Endothelial cell of umbilical vein (primary cell): ENCODE data around the gene CHKB. TPM values are rescaled to one million over a fixed set of nuclear protein-coding genes. Genes with fewer than 3 reads are reported as not detected.
A peak's percentile ranks its signal among the peaks of the same experiment; 100 is the strongest.

ENCODE experiments used
- BruUV-seq: library from RNA; stranded (reverse); fragments of 400-500 nt; replicated peaks from 2 replicates; lab custom pipeline; 2021; lab: Mats Ljungman, UMichigan
- CTCF ChIA-PET: fragments of 300-600, 350-600 bp; sonication (Branson Sonifier 250); formaldehyde crosslinking; loops from one replicate; lab custom pipeline; 2021; ENCODE audit warnings: antibody characterized with exemption, inconsistent platforms; lab: Charles Lee
- POLR2A ChIA-PET: fragments of 300-600, 350-600 bp; sonication (Branson Sonifier 250); formaldehyde crosslinking; loops from one replicate; lab custom pipeline; 2021; ENCODE audit warnings: antibody characterized with exemption, inconsistent platforms; lab: Charles Lee
- DNase-seq: peaks from one replicate; pipeline ENCODE4 v3.0.0-alpha.2; 2011; ENCODE audit warnings: low read depth, low spot score
- FAIRE-seq: peaks from 2 replicates; lab custom pipeline; 2011; peaks lifted over from hg19 to GRCh38; lab: Jason Lieb, UNC
- H2AFZ ChIP-seq: 2 replicates; pipeline ENCODE4 v1.6.0; 2012; ENCODE audit warnings: low read depth, low read length, control low read depth, inconsistent platforms
- H3K27ac ChIP-seq: 2 replicates; pipeline ENCODE4 v1.5.1; 2011; ENCODE audit warnings: low read depth, mild to moderate bottlenecking, control low read depth, low read length, moderate library complexity; ENCODE audit not compliant: insufficient read depth
- H3K27me3 ChIP-seq, 2 experiments: 2 replicates each; pipeline versions ENCODE4 v1.6.0 to v1.6.1; 2011; ENCODE audit warnings: low read length in 2 of 2, mixed read lengths in 1 of 2; ENCODE audit not compliant: control insufficient read depth in 2 of 2, insufficient read depth in 2 of 2
- H3K36me3 ChIP-seq, 2 experiments: 2 replicates in 1 of 2; 3 replicates in 1 of 2; pipeline ENCODE4 v1.5.1; 2011; ENCODE audit warnings: low read length in 2 of 2, mild to moderate bottlenecking in 1 of 2, moderate library complexity in 1 of 2; ENCODE audit not compliant: control insufficient read depth in 2 of 2, insufficient read depth in 2 of 2; ENCODE audit errors: extremely low read depth in 1 of 2
- H3K4me1 ChIP-seq: 3 replicates; pipeline ENCODE4 v1.5.1; 2011; ENCODE audit warnings: mild to moderate bottlenecking, low read length; ENCODE audit not compliant: control insufficient read depth, insufficient read depth; ENCODE audit errors: extremely low read depth
- H3K4me2 ChIP-seq: 2 replicates; pipeline ENCODE4 v1.6.1; 2011; ENCODE audit warnings: low read length, control low read depth, mixed read lengths; ENCODE audit not compliant: insufficient read depth
- H3K4me3 ChIP-seq, 3 experiments: fragments of 200-600 bp in 1 of 3; sonication (generic), shearing (Covaris generic) in 1 of 3; replicated peaks in 1 of 3; 2 replicates each; pipeline ENCODE4 v1.5.1; 2011 to 2016; ENCODE audit warnings: control low read depth in 3 of 3, low read length in 3 of 3, mild to moderate bottlenecking in 2 of 3, inconsistent platforms in 1 of 3, low read depth in 1 of 3, moderate library complexity in 1 of 3; ENCODE audit not compliant: insufficient read depth in 1 of 3
- H3K79me2 ChIP-seq: 2 replicates; pipeline ENCODE4 v1.6.0; 2012; ENCODE audit warnings: low read length, inconsistent platforms; ENCODE audit not compliant: control insufficient read depth, insufficient read depth
- H3K9ac ChIP-seq: replicated peaks from 2 replicates; pipeline ENCODE3; 2011; ENCODE audit warnings: low read length, control low read depth; ENCODE audit not compliant: insufficient read depth; ENCODE audit errors: extremely low read depth
- H3K9me1 ChIP-seq: replicated peaks from 3 replicates; pipeline ENCODE4 v1.6.0; 2011; ENCODE audit warnings: mild to moderate bottlenecking, low read length; ENCODE audit not compliant: control insufficient read depth, insufficient read depth; ENCODE audit errors: extremely low read depth
- H3K9me3 ChIP-seq: replicated peaks from 2 replicates; pipeline ENCODE4 v1.5.1; 2012; ENCODE audit warnings: low read length, inconsistent platforms; ENCODE audit not compliant: control insufficient read depth, insufficient read depth
- H4K20me1 ChIP-seq: replicated peaks from 2 replicates; pipeline ENCODE3; 2011; ENCODE audit warnings: mild to moderate bottlenecking, low read length; ENCODE audit not compliant: control insufficient read depth, insufficient read depth; ENCODE audit errors: extremely low read depth
- EZH2 ChIP-seq: IDR thresholded peaks from 2 replicates; pipeline ENCODE4 v1.6.1; 2012; ENCODE audit warnings: borderline replicate concordance, low read depth, mild to moderate bottlenecking, moderate library complexity, low read length, inconsistent platforms; ENCODE audit not compliant: severe bottlenecking
- GATA2 ChIP-seq: IDR thresholded peaks from 2 replicates; pipeline ENCODE4 v1.7.0; 2011; ENCODE audit warnings: low read depth, mild to moderate bottlenecking, moderate library complexity, mixed read lengths, low read length; ENCODE audit not compliant: insufficient read length, insufficient read depth
- MYC ChIP-seq: IDR thresholded peaks from one replicate; pipeline ENCODE4 v1.6.1; 2011; ENCODE audit warnings: mild to moderate bottlenecking, low read depth, low read length
- dilution Hi-C: fragments of 300-500 bp; cut with MboI; formaldehyde crosslinking; loops from one replicate; pipeline ENCODE4 v1.15.0; 2019; ENCODE audit warnings: low sequenced_read_pairs; ENCODE audit not compliant: extremely low pct_ligation_motif_present
- intact Hi-C: fragments of 100-400 bp; cut with micrococcal nuclease; formaldehyde crosslinking; loops from one replicate; pipeline ENCODE4 v1.10.0; 2022
- polyA plus RNA-seq, 4 experiments: library from polyadenylated mRNA; depleted of rRNA in 3 of 4; stranded (reverse) in 3 of 4; unstranded in 1 of 4; fragments of >200 nt; gene quantifications; 2 replicates each; pipeline versions ENCODE4 v1.2.1 to v1.2.3, GENCODE V29; 2011 to 2012; ENCODE audit warnings: missing spikeins in 1 of 4
- total RNA-seq: library from RNA; stranded (reverse); gene quantifications from 2 replicates; pipeline ENCODE4 v1.2.3, GENCODE V29; 2021

The CHKB gene
- total and polyA plus RNA-seq, 2 donors (not counting 3 experiments of a cell fraction or from before 2014, with no cell fraction given), result 62.4 to 70.6 TPM

- intact Hi-C loops (no loop called here), dilution Hi-C loops (no loop called here)
- Histone ChIP-seq H3K27me3 (peaks cover 35 to 37% of the 10 kb centered on the region in 2 experiments), H3K79me2 (no peaks in the 10 kb centered on the region), H3K9me3 (no peaks in the 10 kb centered on the region), H3K36me3 (no peaks in the 10 kb centered on the region), H3K4me2 (no peak overlapping the region), H2AFZ (no peak overlapping the region), H3K9ac (no peak overlapping the region), H3K4me1 (no peaks in the 10 kb centered on the region), H3K9me1 (no peaks in the 10 kb centered on the region), H4K20me1 (no peaks in the 10 kb centered on the region), H3K27ac (no peak overlapping the region), H3K4me3 (no peak overlapping the region)
- CTCF ChIA-PET, result no interaction called here
- no peak for FAIRE-seq
- DNase-seq, result no peak
- TF ChIP-seq MYC (no peak), EZH2 (peak; percentile 12)
- BruUV-seq, result no TSS peak
- POLR2A ChIA-PET, result no interaction called here
These were observed 21.8 kb upstream of the CHKB start for GRCh38 chr22:50604256-50605001.

GRCh38 chr22:50603511-50604255 lies 21.0 kb upstream of the CHKB start:
- dilution Hi-C loops (no loop called here), intact Hi-C loops (no loop called here)
- Histone ChIP-seq H3K9me1 (no peaks in the 10 kb centered on the region), H3K79me2 (no peaks in the 10 kb centered on the region), H3K4me1 (no peaks in the 10 kb centered on the region), H4K20me1 (no peaks in the 10 kb centered on the region), H3K9me3 (no peaks in the 10 kb centered on the region), H3K36me3 (no peaks in the 10 kb centered on the region), H3K4me3 (no peak overlapping the region), H3K27me3 (peaks cover 35 to 37% of the 10 kb centered on the region in 2 experiments), H3K27ac (no peak overlapping the region), H2AFZ (no peak overlapping the region), H3K9ac (no peak overlapping the region), H3K4me2 (no peak overlapping the region)
- no TSS peak for BruUV-seq
- FAIRE-seq (no peak), DNase-seq (no peak)
- ChIA-PET CTCF (interaction anchor here (1.2 kb wide), 1 partner anchor 48 kb away, joined by 3 read pairs; no protein-coding TSS in a partner anchor), POLR2A (no interaction called here)
- TF ChIP-seq GATA2, result no peak
- peak; percentile 92 for TF ChIP-seq EZH2
